Measurements from ENCODE around the gene SERPINB10.

GRCh38 chr18:63860531-63860930, 47.2 kb upstream of the SERPINB10 start:
- TF ChIP-seq, protein P1, sequence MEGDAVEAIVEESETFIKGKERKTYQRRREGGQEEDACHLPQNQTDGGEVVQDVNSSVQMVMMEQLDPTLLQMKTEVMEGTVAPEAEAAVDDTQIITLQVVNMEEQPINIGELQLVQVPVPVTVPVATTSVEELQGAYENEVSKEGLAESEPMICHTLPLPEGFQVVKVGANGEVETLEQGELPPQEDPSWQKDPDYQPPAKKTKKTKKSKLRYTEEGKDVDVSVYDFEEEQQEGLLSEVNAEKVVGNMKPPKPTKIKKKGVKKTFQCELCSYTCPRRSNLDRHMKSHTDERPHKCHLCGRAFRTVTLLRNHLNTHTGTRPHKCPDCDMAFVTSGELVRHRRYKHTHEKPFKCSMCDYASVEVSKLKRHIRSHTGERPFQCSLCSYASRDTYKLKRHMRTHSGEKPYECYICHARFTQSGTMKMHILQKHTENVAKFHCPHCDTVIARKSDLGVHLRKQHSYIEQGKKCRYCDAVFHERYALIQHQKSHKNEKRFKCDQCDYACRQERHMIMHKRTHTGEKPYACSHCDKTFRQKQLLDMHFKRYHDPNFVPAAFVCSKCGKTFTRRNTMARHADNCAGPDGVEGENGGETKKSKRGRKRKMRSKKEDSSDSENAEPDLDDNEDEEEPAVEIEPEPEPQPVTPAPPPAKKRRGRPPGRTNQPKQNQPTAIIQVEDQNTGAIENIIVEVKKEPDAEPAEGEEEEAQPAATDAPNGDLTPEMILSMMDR (IDR thresholded peaks at IDR 0.05 in 2 of 3, conservative IDR thresholded peaks at IDR 0.05 in 1 of 3; ENCODE audit: borderline replicate concordance in 1 of 3, insufficient read depth in 1 of 3, low read depth in 2 of 3, low read length in 2 of 3), result no peak
- no peak for TF ChIP-seq CBX3 (IDR thresholded peaks at IDR 0.05; ENCODE audit: low read depth)
